Umbilical cord (tissue), 2 donors: ENCODE data around the gene ZNF69. TPM values are rescaled to one million over a fixed set of nuclear protein-coding genes. Genes with fewer than 3 reads are reported as not detected.
A peak's percentile ranks its signal among the peaks of the same experiment; 100 is the strongest.
"Not testable (repeated sequence)": the region's sequence is repeated elsewhere in the genome, so short reads cannot be mapped to it uniquely, and the experiment has no call there.

Experiments used
- DNase-seq: peaks from one replicate; pipeline ENCODE4 v3.0.0-alpha.2; 2015; ENCODE audit warnings: low spot score
- total RNA-seq: library from RNA; depleted of rRNA; stranded (reverse); fragments of >200 nt; gene quantifications from one replicate; pipeline ENCODE4 v1.2.3, GENCODE V29; 2014; ENCODE audit warnings: low replicate concordance; ENCODE audit not compliant: insufficient read depth

ZNF69 gene
- total RNA-seq, result 27.9 TPM

- DNase-seq, result peak; percentile 94
These were observed at the start of gene ZNF69 for GRCh38 chr19:11887611-11888531. TSS of gene ZNF69 (plus strand) at chr19:11887782. CDS start at chr19:11887924, 142 bp downstream.

- no peak for DNase-seq
These were observed 43.9 kb upstream of the ZNF69 start for GRCh38 chr19:11843722-11844121.

DNA sequence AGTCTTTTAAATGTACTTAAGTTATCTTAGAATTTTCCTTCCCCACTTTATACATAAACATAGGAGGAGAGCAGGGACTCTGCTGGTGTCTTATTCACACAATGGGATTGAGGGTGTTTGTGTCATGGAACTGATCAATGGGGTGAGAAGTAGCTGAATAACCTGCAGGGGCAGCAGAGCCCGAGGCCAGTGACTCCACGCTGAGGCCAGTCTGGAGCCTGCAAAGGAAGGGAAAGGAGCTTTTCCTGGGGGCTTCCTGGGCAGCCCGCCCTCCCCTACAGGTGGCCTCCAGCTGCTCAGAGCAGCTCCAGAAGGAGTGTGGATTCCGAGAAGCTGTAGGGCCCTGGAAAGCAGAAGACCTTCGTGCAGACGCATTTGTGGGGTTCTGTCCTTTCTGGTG, 40.0 kb upstream of the ZNF69 start:
- DNase-seq, result not testable (repeated sequence)

DNA sequence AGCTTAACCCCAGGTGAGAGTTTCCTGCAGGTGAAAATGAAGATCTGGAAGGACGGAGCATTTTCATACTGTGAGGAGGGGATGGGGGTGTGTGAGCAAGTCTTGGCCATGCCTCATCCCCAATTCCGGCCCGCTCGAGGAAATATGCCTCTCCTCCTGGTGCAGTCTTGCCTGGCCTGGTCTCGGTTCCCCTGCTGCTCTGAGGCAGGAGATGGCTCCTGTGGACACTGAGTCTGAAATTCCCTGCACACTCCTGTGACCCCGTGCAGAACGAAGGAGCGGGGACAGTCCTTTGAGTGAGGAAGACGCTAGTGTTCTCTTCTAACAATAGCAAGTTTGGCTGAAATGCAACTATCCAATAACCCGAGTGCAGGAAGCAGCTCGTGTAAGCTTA, 39.4 kb upstream of the ZNF69 start:
- DNase-seq, result no peak

- peak; percentile 95 for DNase-seq
These were observed 38.8 kb upstream of the ZNF69 start, which contains the start of gene ZNF439 for GRCh38 chr19:11848594-11849469. TSS of gene ZNF439 (plus strand) at chr19:11848726. CDS start at chr19:11848868, 142 bp downstream.

DNA sequence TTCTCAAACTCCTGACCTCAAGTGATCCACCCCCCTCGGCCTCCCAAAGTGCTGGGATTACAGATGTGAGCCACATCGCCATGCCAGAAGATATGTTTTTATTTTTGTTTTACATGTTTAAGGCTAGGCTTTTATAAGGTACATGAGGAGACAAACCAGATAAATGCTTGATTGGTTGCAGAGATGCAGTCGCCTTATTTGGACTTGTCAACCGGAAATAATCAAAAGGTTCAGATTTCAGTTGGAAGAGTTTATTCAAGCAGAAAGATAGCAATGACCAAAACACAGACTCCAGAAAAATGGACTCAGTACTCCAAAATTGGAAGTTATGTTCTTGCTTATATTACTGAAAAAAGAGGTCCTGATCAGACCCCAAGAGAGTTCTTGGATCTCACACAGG, 37.3 kb upstream of the ZNF69 start:
- not testable (repeated sequence) for DNase-seq

DNA sequence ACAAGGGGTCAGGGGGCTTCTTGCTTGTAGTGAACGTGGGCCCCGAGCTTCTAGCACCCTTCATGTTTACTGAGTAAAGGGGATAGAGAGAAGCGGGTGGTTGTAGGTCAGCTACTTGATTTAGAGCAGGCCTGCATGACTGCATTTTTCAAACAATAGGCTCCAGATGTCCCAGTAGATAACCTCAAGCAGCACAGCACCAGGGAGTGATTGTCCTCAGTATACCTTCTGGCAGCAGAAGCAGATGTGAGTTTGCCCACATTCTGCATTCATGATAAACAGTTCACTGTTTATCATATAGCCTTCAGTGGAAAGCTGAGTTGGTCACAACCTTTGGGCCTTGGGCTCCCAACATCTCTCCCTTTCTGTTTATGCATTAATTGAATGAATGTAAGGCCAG, 34.2 kb upstream of the ZNF69 start:
- no peak for DNase-seq

GRCh38 chr19:11856596-11857250, 30.9 kb upstream of the ZNF69 start:
- DNase-seq, result peak; percentile 50

DNA sequence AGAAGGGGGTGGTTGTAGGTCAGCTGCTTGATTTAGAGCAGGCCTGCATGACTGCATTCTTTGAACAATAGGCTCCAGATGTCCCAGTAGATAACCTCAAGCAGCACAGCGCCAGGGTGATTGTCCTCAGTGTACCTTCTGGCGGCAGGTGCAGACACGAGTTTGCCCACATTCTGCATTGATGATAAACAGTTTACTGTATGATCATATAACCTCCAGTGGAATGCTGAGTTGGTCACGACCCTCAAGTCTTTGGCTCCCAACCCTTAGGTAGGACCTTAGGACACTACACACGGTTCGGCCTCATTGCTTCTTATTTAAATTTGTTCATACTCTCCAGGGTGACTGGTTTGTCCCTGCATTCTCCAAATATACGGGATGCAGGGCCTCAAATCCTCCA, 26.9 kb upstream of the ZNF69 start:
- no peak for DNase-seq

DNA sequence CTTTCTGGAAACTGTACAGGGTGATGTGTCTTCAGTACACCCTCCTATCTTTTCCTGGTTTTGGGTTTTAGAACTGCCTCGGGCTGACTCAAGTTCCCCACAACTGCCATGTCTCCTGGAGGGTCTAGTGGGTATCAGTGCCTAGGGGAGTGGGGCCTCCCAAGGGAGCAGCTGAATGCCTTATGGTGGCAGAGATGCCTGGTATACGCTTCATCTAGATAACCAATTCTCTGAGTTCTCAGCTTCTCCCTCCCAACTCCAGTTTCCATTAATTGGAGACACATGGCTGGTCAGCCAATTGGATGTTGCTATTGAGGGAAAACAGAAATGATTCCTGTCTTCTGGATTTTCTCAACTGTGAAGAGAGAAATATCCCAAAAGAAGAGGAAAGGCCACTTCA, 26.3 kb upstream of the ZNF69 start:
- DNase-seq, result no peak

DNA sequence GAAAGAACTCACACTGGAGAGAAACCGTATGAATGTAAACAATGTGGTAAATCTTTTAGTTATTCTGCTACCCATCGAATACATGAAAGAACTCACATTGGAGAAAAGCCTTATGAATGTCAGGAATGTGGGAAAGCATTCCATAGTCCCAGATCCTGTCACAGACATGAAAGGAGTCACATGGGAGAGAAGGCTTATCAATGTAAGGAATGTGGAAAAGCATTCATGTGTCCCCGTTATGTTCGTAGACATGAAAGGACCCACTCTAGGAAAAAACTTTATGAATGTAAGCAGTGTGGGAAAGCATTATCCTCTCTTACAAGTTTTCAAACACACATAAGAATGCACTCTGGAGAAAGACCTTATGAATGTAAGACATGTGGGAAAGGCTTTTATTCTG, 19.8 kb upstream of the ZNF69 start:
- DNase-seq, result not testable (repeated sequence)

- no peak for DNase-seq
These were observed 19.4 kb upstream of the ZNF69 start for GRCh38 chr19:11868188-11868587.

DNA sequence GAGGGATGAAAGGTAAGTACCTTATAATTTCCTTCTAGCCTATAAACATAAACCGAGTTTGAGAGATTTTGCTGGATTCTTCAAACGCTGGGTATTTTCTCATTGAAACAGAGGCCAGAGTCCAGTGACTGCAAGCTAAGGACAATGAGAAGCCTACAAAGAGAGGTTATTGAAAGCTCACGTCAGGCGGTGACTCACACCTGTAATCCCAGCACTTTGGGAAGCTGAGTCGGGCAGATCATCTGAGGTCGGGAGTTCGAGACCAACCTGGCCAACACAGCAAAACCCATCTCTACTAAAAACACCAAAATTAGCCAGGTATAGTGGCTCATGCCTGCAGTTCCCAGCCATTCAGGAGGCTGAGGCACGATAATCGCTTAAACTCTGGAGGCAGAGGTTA, 15.0 kb upstream of the ZNF69 start:
- no peak for DNase-seq

GRCh38 chr19:11873762-11874161, 13.8 kb upstream of the ZNF69 start:
- no peak for DNase-seq

DNA sequence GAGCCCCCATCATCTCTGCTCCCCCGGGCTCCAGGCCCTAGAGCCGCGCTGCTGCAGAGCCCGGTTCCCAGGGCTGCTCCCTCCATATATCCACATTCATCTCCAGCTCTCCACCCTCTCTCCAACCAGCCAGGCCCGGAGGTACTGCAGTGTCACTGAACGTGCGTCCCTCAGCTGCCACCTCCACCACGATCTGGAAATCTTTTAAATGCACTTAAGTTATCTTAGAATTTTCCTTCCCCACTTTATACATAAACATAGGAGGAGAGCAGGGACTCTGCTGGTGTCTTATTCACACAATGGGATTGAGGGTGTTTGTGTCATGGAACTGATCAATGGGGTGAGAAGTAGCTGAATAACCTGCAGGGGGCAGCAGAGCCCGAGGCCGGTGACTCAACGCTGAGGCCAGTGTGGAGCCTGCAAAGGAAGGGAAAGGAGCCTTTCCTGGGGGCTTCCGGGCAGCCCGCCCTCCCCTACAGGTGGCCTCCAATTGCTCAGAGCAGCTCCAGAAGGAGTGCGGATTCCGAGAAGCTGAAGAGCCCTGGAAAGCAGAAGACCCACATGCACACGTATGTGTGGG, 7.8 kb upstream of the ZNF69 start:
- not testable (repeated sequence) for DNase-seq

DNA sequence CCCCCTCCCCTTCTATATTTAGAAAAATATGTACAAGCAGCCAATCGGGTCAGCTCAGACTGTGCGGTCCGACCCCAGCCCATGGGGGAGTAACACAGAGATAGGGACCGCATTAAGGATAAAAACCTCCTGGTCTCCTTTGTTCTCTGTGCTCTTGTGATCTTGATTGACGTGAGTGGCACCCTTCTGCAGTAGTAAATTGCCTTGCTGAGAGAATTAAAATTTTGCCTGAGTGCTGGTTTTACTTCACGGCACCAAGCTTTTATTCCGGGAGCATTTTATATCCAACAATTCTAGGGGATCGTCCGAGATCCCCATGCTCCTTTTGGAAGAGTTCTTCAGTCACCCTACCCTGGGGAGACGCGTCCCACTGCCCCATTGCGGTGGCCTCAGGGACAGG, 7.0 kb upstream of the ZNF69 start:
- DNase-seq, result no peak

- DNase-seq, result peak; percentile 46
These were observed 6.3 kb upstream of the ZNF69 start for GRCh38 chr19:11881151-11881800.

DNA sequence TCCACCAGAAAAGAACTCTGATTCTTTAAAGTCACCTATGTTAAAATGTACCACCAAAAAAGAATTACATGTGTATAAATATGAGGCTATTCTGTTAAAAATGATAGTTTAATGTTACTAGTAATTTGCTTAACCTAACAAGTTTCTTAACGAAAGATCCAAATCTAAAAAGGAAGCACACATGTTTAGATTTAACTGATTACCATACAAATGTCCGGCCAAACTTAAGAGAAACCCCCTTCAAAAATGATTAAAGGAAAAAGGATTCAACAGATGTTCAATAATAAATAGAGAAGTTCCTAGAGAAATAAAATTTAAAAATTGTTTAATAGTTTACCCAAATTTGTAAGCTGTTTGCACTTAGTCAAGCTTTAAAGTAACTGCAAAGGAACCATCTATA, 5.0 kb upstream of the ZNF69 start:
- DNase-seq, result no peak

GRCh38 chr19:11887234-11887610, 360 bp upstream of the ZNF69 start:
- DNase-seq, result no peak

GRCh38 chr19:11889901-11890300, 2.3 kb downstream of the ZNF69 start:
- DNase-seq, result not testable (repeated sequence)

- no peak for DNase-seq
These were observed 3.1 kb downstream of the ZNF69 start for GRCh38 chr19:11890634-11891033.
